CD14-positive monocyte (primary cell): ENCODE data around the gene DGKH. TPM values are rescaled to one million over a fixed set of nuclear protein-coding genes. Genes with fewer than 3 reads are reported as not detected.

Experiments
- DNase-seq, 3 donors: peaks; one replicate each; pipeline ENCODE4 v3.0.0-alpha.2; 2011 to 2022
- H2AFZ ChIP-seq: 2 replicates; pipeline ENCODE4 v1.6.0; 2012; ENCODE audit warnings: mild to moderate bottlenecking, low read depth, low read length, inconsistent platforms; ENCODE audit not compliant: insufficient read depth, poor library complexity, severe bottlenecking
- H3K27ac ChIP-seq, 2 donors: 1 replicate in 1 of 2; 2 replicates in 1 of 2; pipeline ENCODE4 v1.5.1; 2012 to 2013; ENCODE audit warnings: low read length in 2 of 2, control low read depth in 1 of 2, inconsistent platforms in 1 of 2, low read depth in 1 of 2, mild to moderate bottlenecking in 1 of 2
- H3K27me3 ChIP-seq, 2 donors: one replicate each; pipeline versions ENCODE4 v1.6.0 to v1.6.1; 2011 to 2013; ENCODE audit warnings: low read length in 2 of 2; ENCODE audit not compliant: control insufficient read depth in 2 of 2, insufficient read depth in 2 of 2
- H3K36me3 ChIP-seq, 2 donors: replicated peaks in 1 of 2; 1 replicate in 1 of 2; 2 replicates in 1 of 2; pipeline versions ENCODE4 v1.5.1 to v1.6.1; 2012 to 2013; ENCODE audit warnings: low read length in 2 of 2, control low read depth in 1 of 2, inconsistent platforms in 1 of 2, mild to moderate bottlenecking in 1 of 2; ENCODE audit not compliant: insufficient read depth in 2 of 2, control insufficient read depth in 1 of 2
- H3K4me1 ChIP-seq, 2 donors: 1 replicate in 1 of 2; 2 replicates in 1 of 2; pipeline versions ENCODE4 v1.5.1 to v1.6.1; 2012 to 2013; ENCODE audit warnings: low read length in 2 of 2, control low read depth in 1 of 2, inconsistent platforms in 1 of 2, mild to moderate bottlenecking in 1 of 2, moderate library complexity in 1 of 2; ENCODE audit not compliant: insufficient read depth in 2 of 2, control insufficient read depth in 1 of 2
- H3K4me2 ChIP-seq: replicated peaks from 2 replicates; pipeline ENCODE3; 2012; ENCODE audit warnings: low read length, moderate library complexity, mild to moderate bottlenecking; ENCODE audit not compliant: poor library complexity, severe bottlenecking; ENCODE audit errors: extremely low read depth
- H3K4me3 ChIP-seq, 3 experiments: fragments of 200-600 bp in 1 of 3; sonication (generic) in 1 of 3; replicated peaks in 1 of 3; 1 replicate in 2 of 3; 2 replicates in 1 of 3; pipeline ENCODE4 v1.5.1; 2011 to 2013; ENCODE audit warnings: low read length in 3 of 3, mild to moderate bottlenecking in 3 of 3, control low read depth in 2 of 3, low read depth in 2 of 3, inconsistent platforms in 1 of 3, moderate library complexity in 1 of 3
- H3K79me2 ChIP-seq: 2 replicates; pipeline ENCODE4 v1.6.0; 2012; ENCODE audit warnings: mild to moderate bottlenecking, control low read depth, inconsistent platforms, low read length, moderate library complexity; ENCODE audit not compliant: insufficient read depth
- H3K9ac ChIP-seq: 2 replicates; pipeline ENCODE4 v1.6.0; 2017; ENCODE audit warnings: low read length, mild to moderate bottlenecking; ENCODE audit not compliant: insufficient read depth, poor library complexity, severe bottlenecking
- H3K9me3 ChIP-seq, 2 donors: replicated peaks in 1 of 2; 1 replicate in 1 of 2; 2 replicates in 1 of 2; pipeline versions ENCODE4 v1.5.1 to v1.6.1; 2012 to 2013; ENCODE audit warnings: low read length in 2 of 2, control low read depth in 1 of 2; ENCODE audit not compliant: control insufficient read depth in 1 of 2, insufficient read depth in 1 of 2
- H4K20me1 ChIP-seq: 2 replicates; pipeline ENCODE4 v1.6.0; 2012; ENCODE audit warnings: mild to moderate bottlenecking, low read length, control low read depth, moderate library complexity; ENCODE audit not compliant: insufficient read depth
- H3K27ac Mint-ChIP-seq, 7 donors: one replicate each; pipeline ENCODE4 v1.8.0; 2020; ENCODE audit warnings: mild to moderate bottlenecking in 7 of 7, mixed read lengths in 7 of 7, moderate library complexity in 6 of 7, inconsistent platforms in 2 of 7
- H3K27me3 Mint-ChIP-seq, 3 donors: one replicate each; pipeline ENCODE4 v1.8.0; 2021 to 2022; ENCODE audit warnings: low read depth in 3 of 3, mild to moderate bottlenecking in 3 of 3, mixed read lengths in 3 of 3, moderate library complexity in 3 of 3, inconsistent platforms in 1 of 3
- H3K36me3 Mint-ChIP-seq, 2 donors: one replicate each; pipeline ENCODE4 v1.8.0; 2020; ENCODE audit warnings: mixed read lengths in 2 of 2, inconsistent platforms in 1 of 2, mild to moderate bottlenecking in 1 of 2
- H3K4me1 Mint-ChIP-seq: one replicate; pipeline ENCODE4 v1.8.0; 2020; ENCODE audit warnings: mild to moderate bottlenecking, mixed read lengths
- H3K4me3 Mint-ChIP-seq, 2 donors: one replicate each; pipeline ENCODE4 v1.8.0; 2020; ENCODE audit warnings: mild to moderate bottlenecking in 2 of 2, mixed read lengths in 2 of 2, moderate library complexity in 1 of 2
- H3K9me3 Mint-ChIP-seq, 7 donors: one replicate each; pipeline ENCODE4 v1.8.0; 2020 to 2022; ENCODE audit warnings: mixed read lengths in 7 of 7, mild to moderate bottlenecking in 6 of 7, moderate library complexity in 6 of 7, inconsistent platforms in 2 of 7
- WGBS: methylation state at CpG from one replicate; pipeline ENCODE4 v1.1.5; 2013; ENCODE audit warnings: missing lambda C conversion rate; ENCODE audit not compliant: insufficient coverage; 5-methylcytosine and 5-hydroxymethylcytosine counted together
- intact Hi-C, 2 donors: fragments of 100-400 bp; cut with micrococcal nuclease; formaldehyde crosslinking; loops; one replicate each; pipeline versions ENCODE4 v1.15.0 to v1.15.1; 2023
- polyA plus RNA-seq, 3 donors: library from polyadenylated mRNA; depleted of rRNA in 1 of 3; unstranded in 2 of 3; stranded (reverse) in 1 of 3; fragments of 300-500 nt in 2 of 3; fragments of >200 nt in 1 of 3; fragmentation: Illumina TruSeq in 2 of 3; gene quantifications; 1 replicate in 2 of 3; 2 replicates in 1 of 3; pipeline ENCODE4 v1.2.3, GENCODE V29; 2012 to 2021
- TF ChIP-seq, protein P1 (sequence below): fragments of 200-600 bp; IDR thresholded peaks from one replicate; pipeline ENCODE4 v1.8.0; 2022; ENCODE audit warnings: antibody characterized with exemption, mild to moderate bottlenecking

Gene DGKH
- polyA plus RNA-seq, 3 donors, result 0.10 to 0.79 (median 0.15) TPM

GRCh38 chr13:42246541-42246940, 198.1 kb downstream of the DGKH start:
- no peak overlapping the region for H3K4me3 ChIP-seq
- H4K20me1 ChIP-seq, result no peaks in the 10 kb centered on the region
- intact Hi-C loops, result no loop called here
- no peaks in the 10 kb centered on the region for H3K4me1 ChIP-seq
- WGBS, result 100% methylated on average over 2 of the region's 8 CpGs
- H3K36me3 ChIP-seq, result no peaks in the 10 kb centered on the region
- Mint-ChIP-seq H3K4me1 (no peaks in the 10 kb centered on the region), H3K9me3 (peaks cover 0 to 6% (median 0%) of the 10 kb centered on the region in 7 donors), H3K27me3 (no peaks in the 10 kb centered on the region), H3K27ac (no peak overlapping the region), H3K4me3 (peak overlapping the region in 1 of 2 donors; percentile 17), H3K36me3 (no peaks in the 10 kb centered on the region)
- peaks cover 0 to 3% of the 10 kb centered on the region in 2 donors for H3K9me3 ChIP-seq
- H3K79me2 ChIP-seq, result no peaks in the 10 kb centered on the region
- no peak overlapping the region for H3K9ac ChIP-seq
- DNase-seq, result no peak
- H3K4me2 ChIP-seq, result no peak overlapping the region
- no peak overlapping the region for H3K27ac ChIP-seq
- no peaks in the 10 kb centered on the region for H3K27me3 ChIP-seq
- H2AFZ ChIP-seq, result no peak overlapping the region
- TF ChIP-seq, protein P1, sequence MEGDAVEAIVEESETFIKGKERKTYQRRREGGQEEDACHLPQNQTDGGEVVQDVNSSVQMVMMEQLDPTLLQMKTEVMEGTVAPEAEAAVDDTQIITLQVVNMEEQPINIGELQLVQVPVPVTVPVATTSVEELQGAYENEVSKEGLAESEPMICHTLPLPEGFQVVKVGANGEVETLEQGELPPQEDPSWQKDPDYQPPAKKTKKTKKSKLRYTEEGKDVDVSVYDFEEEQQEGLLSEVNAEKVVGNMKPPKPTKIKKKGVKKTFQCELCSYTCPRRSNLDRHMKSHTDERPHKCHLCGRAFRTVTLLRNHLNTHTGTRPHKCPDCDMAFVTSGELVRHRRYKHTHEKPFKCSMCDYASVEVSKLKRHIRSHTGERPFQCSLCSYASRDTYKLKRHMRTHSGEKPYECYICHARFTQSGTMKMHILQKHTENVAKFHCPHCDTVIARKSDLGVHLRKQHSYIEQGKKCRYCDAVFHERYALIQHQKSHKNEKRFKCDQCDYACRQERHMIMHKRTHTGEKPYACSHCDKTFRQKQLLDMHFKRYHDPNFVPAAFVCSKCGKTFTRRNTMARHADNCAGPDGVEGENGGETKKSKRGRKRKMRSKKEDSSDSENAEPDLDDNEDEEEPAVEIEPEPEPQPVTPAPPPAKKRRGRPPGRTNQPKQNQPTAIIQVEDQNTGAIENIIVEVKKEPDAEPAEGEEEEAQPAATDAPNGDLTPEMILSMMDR, result no peak

DNA sequence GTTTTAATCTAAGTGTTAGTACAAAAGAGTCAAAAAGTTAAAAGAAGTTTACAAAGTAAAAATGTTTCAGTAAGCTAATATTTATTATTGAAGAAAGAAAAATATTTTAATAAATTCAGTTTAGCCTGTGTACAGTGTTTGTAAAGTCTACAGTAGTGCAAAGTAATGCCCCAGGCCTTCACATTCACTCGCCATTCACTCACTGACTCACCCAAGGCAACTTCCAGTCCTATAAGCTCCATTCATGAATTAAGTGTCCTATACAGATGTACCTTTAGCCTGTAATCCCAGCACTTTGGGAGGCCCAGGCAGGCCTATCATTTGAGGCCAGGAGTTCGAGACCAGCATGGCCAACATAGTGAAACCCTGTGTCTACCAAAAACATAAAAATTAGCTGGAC, 199.4 kb downstream of the DGKH start:
- Histone ChIP-seq H3K27me3 (no peaks in the 10 kb centered on the region), H3K4me2 (no peak overlapping the region), H2AFZ (no peak overlapping the region), H3K79me2 (no peaks in the 10 kb centered on the region), H3K4me3 (no peak overlapping the region), H3K9me3 (peaks cover 0 to 3% of the 10 kb centered on the region in 2 donors), H4K20me1 (no peaks in the 10 kb centered on the region), H3K36me3 (no peaks in the 10 kb centered on the region), H3K27ac (no peak overlapping the region), H3K9ac (no peak overlapping the region), H3K4me1 (no peaks in the 10 kb centered on the region)
- Mint-ChIP-seq H3K4me1 (no peaks in the 10 kb centered on the region), H3K36me3 (no peaks in the 10 kb centered on the region), H3K27ac (no peak overlapping the region), H3K4me3 (no peak overlapping the region), H3K9me3 (peaks cover 0 to 6% (median 0%) of the 10 kb centered on the region in 7 donors), H3K27me3 (no peaks in the 10 kb centered on the region)
- intact Hi-C loops, result no loop called here
- no peak for DNase-seq
- 70% methylated on average over 2 of the region's 2 CpGs for WGBS
- TF ChIP-seq, protein P1, result no peak
